HCT116 (cell line): ENCODE data around the gene ZFAND5. TPM values are rescaled to one million over a fixed set of nuclear protein-coding genes. Genes with fewer than 3 reads are reported as not detected.

Experiments used
- ATAC-seq: fragments of 200-7000 bp; cut with Tn5 transposase; 2 replicates; pipeline ENCODE4 v1.9.1; 2020; ENCODE audit warnings: mild to moderate bottlenecking, moderate library complexity
- BruUV-seq: library from RNA; stranded (reverse); fragments of 400-500 nt; replicated peaks from 2 replicates; lab custom pipeline; 2021; lab: Mats Ljungman, UMichigan
- CTCF ChIA-PET: fragments of 300-600 bp; sonication (Branson Sonifier 250); formaldehyde crosslinking; loops from one replicate; lab custom pipeline; 2021; ENCODE audit warnings: antibody characterized with exemption; lab: Charles Lee
- POLR2A ChIA-PET: fragments of 300-600, 350-600 bp; sonication (Branson Sonifier 250); formaldehyde crosslinking; loops from one replicate; lab custom pipeline; 2021; ENCODE audit warnings: antibody characterized with exemption; lab: Charles Lee
- RAD21 ChIA-PET, 2 experiments: fragments of 300-600 bp; sonication (Branson Sonifier 250); formaldehyde crosslinking; loops; one replicate each; lab custom pipeline; 2023; ENCODE audit warnings: low total read pairs in 2 of 2; ENCODE audit not compliant: uncharacterized antibody in 2 of 2, unreplicated experiment in 2 of 2, low non-redundant PET in 1 of 2; lab: Charles Lee
- DNase-seq: peaks from one replicate; pipeline ENCODE4 v3.0.0-alpha.2; 2010; ENCODE audit warnings: low read depth, low spot score
- H2AFZ ChIP-seq: fragments of 200-600 bp; shearing (Covaris generic), sonication (generic); 2 replicates; pipeline ENCODE4 v1.6.1; 2017; ENCODE audit warnings: low read depth, mixed run types, mixed read lengths, antibody characterized with exemption, low read length; ENCODE audit not compliant: poor library complexity, severe bottlenecking
- H3K27ac ChIP-seq: 2 replicates; pipeline ENCODE4 v1.5.1; 2012; ENCODE audit warnings: low read depth, low read length
- H3K27me3 ChIP-seq: fragments of 200-600 bp; sonication (generic); 2 replicates; pipeline ENCODE4 v1.6.1; 2016; ENCODE audit warnings: mixed run types, low read length, mixed read lengths; ENCODE audit not compliant: insufficient read depth
- H3K36me3 ChIP-seq, 2 experiments: fragments of 200-500 bp in 1 of 2; fragments of 200-600 bp in 1 of 2; sonication (Bioruptor generic) in 1 of 2; sonication (generic) in 1 of 2; 2 replicates each; pipeline versions ENCODE4 v1.5.1 to v1.6.1; 2014 to 2016; ENCODE audit warnings: low read length in 2 of 2, inconsistent platforms in 1 of 2, mixed read lengths in 1 of 2, mixed run types in 1 of 2; ENCODE audit not compliant: insufficient read depth in 2 of 2, control insufficient read depth in 1 of 2
- H3K4me1 ChIP-seq, 2 experiments: fragments of 200-600 bp in 1 of 2; sonication (generic) in 1 of 2; 2 replicates each; pipeline versions ENCODE4 v1.5.1 to v1.6.1; 2012 to 2017; ENCODE audit warnings: low read length in 2 of 2, inconsistent platforms in 1 of 2, mild to moderate bottlenecking in 1 of 2, mixed read lengths in 1 of 2, mixed run types in 1 of 2, moderate library complexity in 1 of 2; ENCODE audit not compliant: insufficient read depth in 2 of 2, control insufficient read depth in 1 of 2
- H3K4me2 ChIP-seq: fragments of 200-600 bp; sonication (generic); 2 replicates; pipeline ENCODE4 v1.6.1; 2017; ENCODE audit warnings: mixed run types, low read length, mixed read lengths
- H3K4me3 ChIP-seq, 2 experiments: fragments of 200-600 bp in 1 of 2; sonication (generic) in 1 of 2; replicated peaks in 1 of 2; 2 replicates each; pipeline ENCODE4 v1.5.1; 2011 to 2016; ENCODE audit warnings: low read length in 2 of 2, control low read depth in 1 of 2, low read depth in 1 of 2, mild to moderate bottlenecking in 1 of 2, mixed read lengths in 1 of 2, mixed run types in 1 of 2
- H3K79me2 ChIP-seq: fragments of 200-600 bp; sonication (generic); 2 replicates; pipeline ENCODE4 v1.6.1; 2017; ENCODE audit warnings: mild to moderate bottlenecking, mixed run types, low read length, moderate library complexity, mixed read lengths; ENCODE audit not compliant: insufficient read depth
- H3K9ac ChIP-seq: fragments of 200-600 bp; sonication (generic); 2 replicates; pipeline ENCODE4 v1.6.1; 2016; ENCODE audit warnings: low read length, mixed read lengths
- H3K9me2 ChIP-seq: fragments of 200-600 bp; sonication (generic), shearing (Covaris generic); 2 replicates; pipeline ENCODE4 v1.6.1; 2017; ENCODE audit warnings: mixed run types, mild to moderate bottlenecking, moderate library complexity; ENCODE audit not compliant: insufficient read depth
- H3K9me3 ChIP-seq, 2 experiments: fragments of 200-500 bp in 1 of 2; fragments of 200-600 bp in 1 of 2; sonication (Bioruptor generic) in 1 of 2; sonication (generic) in 1 of 2; 2 replicates each; pipeline ENCODE4 v1.6.1; 2014 to 2017; ENCODE audit warnings: low read length in 2 of 2, mixed read lengths in 2 of 2, inconsistent platforms in 1 of 2, low read depth in 1 of 2, mild to moderate bottlenecking in 1 of 2, mixed run types in 1 of 2, moderate library complexity in 1 of 2; ENCODE audit not compliant: control insufficient read depth in 1 of 2, insufficient read depth in 1 of 2
- H4K20me1 ChIP-seq: fragments of 200-600 bp; sonication (generic), shearing (Covaris generic); 2 replicates; pipeline ENCODE4 v1.6.1; 2017; ENCODE audit warnings: mixed run types, mild to moderate bottlenecking, moderate library complexity; ENCODE audit not compliant: insufficient read depth
- CBX3 ChIP-seq: IDR thresholded peaks from 2 replicates; pipeline ENCODE4 v1.6.1; 2012; ENCODE audit warnings: low read depth
- CEBPB ChIP-seq: IDR thresholded peaks from 2 replicates; pipeline ENCODE4 v1.6.1; 2012; ENCODE audit warnings: low read depth
- EGR1 ChIP-seq: IDR thresholded peaks from 2 replicates; pipeline ENCODE4 v1.6.1; 2012; ENCODE audit warnings: low read depth
- ELF1 ChIP-seq: IDR thresholded peaks from 2 replicates; pipeline ENCODE4 v1.6.1; 2012; ENCODE audit warnings: low read depth, borderline replicate concordance
- EZH2 ChIP-seq: fragments of 200-600 bp; sonication (generic); IDR thresholded peaks from 2 replicates; pipeline ENCODE4 v1.6.1; 2017; ENCODE audit warnings: antibody characterized with exemption, mixed run types
- EZH2phosphoT487 ChIP-seq: fragments of 200-600 bp; IDR thresholded peaks from 2 replicates; pipeline ENCODE4 v1.6.1; 2018; ENCODE audit warnings: antibody characterized with exemption, borderline replicate concordance
- FOSL1 ChIP-seq: IDR thresholded peaks from 2 replicates; pipeline ENCODE4 v1.6.1; 2012; ENCODE audit warnings: low read depth
- JUND ChIP-seq: IDR thresholded peaks from 2 replicates; pipeline ENCODE4 v1.6.1; 2012
- POLR2A ChIP-seq: IDR thresholded peaks from 2 replicates; pipeline ENCODE4 v1.7.0; 2011; ENCODE audit warnings: borderline replicate concordance; ENCODE audit not compliant: insufficient read depth, insufficient read length; ENCODE audit errors: extremely low read depth
- RAD21 ChIP-seq: IDR thresholded peaks from 2 replicates; pipeline ENCODE4 v1.6.1; 2012; ENCODE audit warnings: low read depth, mild to moderate bottlenecking
- SP1 ChIP-seq: IDR thresholded peaks from 2 replicates; pipeline ENCODE4 v1.6.1; 2012; ENCODE audit warnings: low read depth
- SRF ChIP-seq: IDR thresholded peaks from 2 replicates; pipeline ENCODE4 v1.6.1; 2012; ENCODE audit warnings: low read depth
- TCF7L2 ChIP-seq: IDR thresholded peaks from 2 replicates; pipeline ENCODE4 v1.7.0; 2011; ENCODE audit warnings: borderline replicate concordance, inconsistent platforms; ENCODE audit not compliant: insufficient read depth, insufficient read length; ENCODE audit errors: extremely low read depth
- ZFX ChIP-seq: fragments of 450-650 bp; IDR thresholded peaks from 2 replicates; pipeline ENCODE4 v1.6.1; 2017
- ZNF274 ChIP-seq: fragments of 200-500 bp; sonication (Bioruptor generic); IDR thresholded peaks from 2 replicates; pipeline ENCODE4 v1.6.1; 2014; ENCODE audit warnings: mild to moderate bottlenecking, low read depth, low read length, inconsistent platforms
- intact Hi-C: fragments of 100-400 bp; cut with micrococcal nuclease; formaldehyde crosslinking; loops from 2 replicates; pipeline ENCODE4 v1.10.0; 2022
- total RNA-seq: library from RNA; stranded (reverse); gene quantifications from one replicate; pipeline ENCODE4 v1.2.1, GENCODE V29; 2021; ENCODE audit not compliant: unreplicated experiment
- TF ChIP-seq, protein P1 (sequence below): IDR thresholded peaks from 2 replicates; pipeline ENCODE4 v1.6.1; 2012
- TF ChIP-seq, protein P2 (sequence below): IDR thresholded peaks from 2 replicates; pipeline ENCODE4 v1.6.1; 2012; ENCODE audit warnings: low read depth

Gene ZFAND5
- total RNA-seq, 1 experiment from 2014 or later = 128 TPM

DNA sequence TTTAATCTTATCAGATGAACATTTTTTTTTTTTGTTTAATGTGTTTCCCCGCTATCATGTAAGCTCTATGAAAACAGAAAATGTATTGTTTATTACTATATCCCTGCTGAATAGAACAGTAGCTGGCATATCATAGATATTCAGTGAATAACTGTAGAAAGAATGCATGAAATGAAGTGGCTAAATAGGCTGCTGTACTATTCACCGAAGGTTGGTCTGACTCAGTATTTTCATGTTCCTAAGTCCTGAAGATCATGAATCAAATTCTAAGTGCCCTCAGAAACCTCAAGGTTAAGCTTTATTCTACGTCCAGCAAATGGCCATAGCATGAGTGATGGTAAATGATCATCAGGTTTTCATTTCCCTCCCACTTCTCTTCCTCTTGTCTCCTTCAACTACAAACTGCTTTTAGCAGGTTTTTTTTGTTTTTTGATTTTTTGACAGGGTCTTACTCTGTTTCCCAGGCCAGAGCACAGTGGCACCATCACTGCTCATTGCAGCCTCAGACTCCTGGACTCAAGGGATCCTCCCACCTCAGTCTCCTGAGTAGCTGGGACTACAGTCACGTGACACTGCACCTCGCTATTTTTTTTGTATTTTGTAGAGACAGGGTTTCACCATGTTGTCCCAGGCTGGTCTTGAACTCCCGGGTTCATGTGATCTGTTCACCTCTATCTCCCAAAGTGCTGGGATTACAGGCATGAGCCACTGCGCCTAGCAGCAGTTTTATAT is 19.1 kb upstream of the ZFAND5 start:
- POLR2A ChIA-PET = interaction anchor here (0.5 to 1.2 kb wide), 3 partner anchors 19 to 109 kb away, joined by 3 read pairs; partner anchors contain the start of gene ZFAND5
- CTCF ChIA-PET = no interaction called here
- H3K27me3 ChIP-seq = no peaks in the 10 kb centered on the region
- TF ChIP-seq TCF7L2 (no peak), POLR2A (no peak), EGR1 (no peak)
- H3K4me2 ChIP-seq = no peak overlapping the region
- no peaks in the 10 kb centered on the region for H3K9me3 ChIP-seq
- H3K36me3 ChIP-seq = no peaks in the 10 kb centered on the region
- no peak overlapping the region for H3K27ac ChIP-seq
- peaks cover 0 to 7% of the 10 kb centered on the region in 2 experiments; a peak in 1 of 4 replicates for H3K4me1 ChIP-seq
- H3K9me2 ChIP-seq = no peaks in the 10 kb centered on the region
- no peak overlapping the region for H3K9ac ChIP-seq
- peak overlapping the region; percentile 39 for H2AFZ ChIP-seq
- H3K79me2 ChIP-seq = no peaks in the 10 kb centered on the region
- intact Hi-C loops = no loop called here
- BruUV-seq = no TSS peak
- ATAC-seq (no peak; the same call in 1 of the 2 replicates), DNase-seq (no peak)
- RAD21 ChIA-PET = no interaction called here
- no peak overlapping the region for H3K4me3 ChIP-seq
- no peaks in the 10 kb centered on the region for H4K20me1 ChIP-seq

DNA sequence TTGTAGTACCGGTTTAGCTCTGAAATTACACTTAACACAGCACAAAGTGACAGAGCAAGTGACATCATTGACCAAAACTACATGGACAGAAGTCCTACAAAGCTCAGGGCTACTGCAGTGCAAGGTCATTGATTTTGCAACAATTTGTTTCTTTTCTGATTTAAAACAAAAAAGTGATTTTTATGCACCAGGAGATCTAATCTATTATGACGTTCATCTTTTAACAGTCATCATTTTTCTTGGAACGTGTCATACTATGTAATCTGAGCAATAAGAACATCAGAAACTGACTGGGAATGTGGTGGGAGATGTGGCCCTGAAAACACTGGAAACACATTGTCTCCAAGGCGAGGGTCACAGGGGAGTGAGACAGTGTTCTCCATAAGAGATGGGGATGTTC is 17.4 kb upstream of the ZFAND5 start:
- no peak overlapping the region for H3K27ac ChIP-seq
- CTCF ChIA-PET = no interaction called here
- RAD21 ChIA-PET = no interaction called here

More for the DNA sequence above, 17.4 kb upstream of the ZFAND5 start:
- Histone ChIP-seq H3K79me2 (no peaks in the 10 kb centered on the region), H3K27me3 (no peaks in the 10 kb centered on the region), H4K20me1 (no peaks in the 10 kb centered on the region), H3K36me3 (no peaks in the 10 kb centered on the region), H3K9me3 (no peaks in the 10 kb centered on the region), H2AFZ (no peak overlapping the region), H3K9ac (no peak overlapping the region), H3K4me2 (no peak overlapping the region), H3K9me2 (no peaks in the 10 kb centered on the region), H3K4me3 (no peak overlapping the region), H3K4me1 (peaks cover 0 to 7% of the 10 kb centered on the region in 2 experiments; a peak in 1 of 4 replicates)
- no TSS peak for BruUV-seq
- ATAC-seq (no peak), DNase-seq (no peak)
- TF ChIP-seq CBX3 (no peak), RAD21 (no peak), FOSL1 (no peak), EZH2phosphoT487 (no peak), EZH2 (no peak), ELF1 (no peak), SP1 (no peak), ZFX (no peak), ZNF274 (no peak), EGR1 (no peak), CEBPB (no peak), SRF (no peak), POLR2A (no peak), JUND (no peak)
- TF ChIP-seq, protein P1, sequence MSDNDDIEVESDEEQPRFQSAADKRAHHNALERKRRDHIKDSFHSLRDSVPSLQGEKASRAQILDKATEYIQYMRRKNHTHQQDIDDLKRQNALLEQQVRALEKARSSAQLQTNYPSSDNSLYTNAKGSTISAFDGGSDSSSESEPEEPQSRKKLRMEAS = no peak
- TF ChIP-seq, protein P2, sequence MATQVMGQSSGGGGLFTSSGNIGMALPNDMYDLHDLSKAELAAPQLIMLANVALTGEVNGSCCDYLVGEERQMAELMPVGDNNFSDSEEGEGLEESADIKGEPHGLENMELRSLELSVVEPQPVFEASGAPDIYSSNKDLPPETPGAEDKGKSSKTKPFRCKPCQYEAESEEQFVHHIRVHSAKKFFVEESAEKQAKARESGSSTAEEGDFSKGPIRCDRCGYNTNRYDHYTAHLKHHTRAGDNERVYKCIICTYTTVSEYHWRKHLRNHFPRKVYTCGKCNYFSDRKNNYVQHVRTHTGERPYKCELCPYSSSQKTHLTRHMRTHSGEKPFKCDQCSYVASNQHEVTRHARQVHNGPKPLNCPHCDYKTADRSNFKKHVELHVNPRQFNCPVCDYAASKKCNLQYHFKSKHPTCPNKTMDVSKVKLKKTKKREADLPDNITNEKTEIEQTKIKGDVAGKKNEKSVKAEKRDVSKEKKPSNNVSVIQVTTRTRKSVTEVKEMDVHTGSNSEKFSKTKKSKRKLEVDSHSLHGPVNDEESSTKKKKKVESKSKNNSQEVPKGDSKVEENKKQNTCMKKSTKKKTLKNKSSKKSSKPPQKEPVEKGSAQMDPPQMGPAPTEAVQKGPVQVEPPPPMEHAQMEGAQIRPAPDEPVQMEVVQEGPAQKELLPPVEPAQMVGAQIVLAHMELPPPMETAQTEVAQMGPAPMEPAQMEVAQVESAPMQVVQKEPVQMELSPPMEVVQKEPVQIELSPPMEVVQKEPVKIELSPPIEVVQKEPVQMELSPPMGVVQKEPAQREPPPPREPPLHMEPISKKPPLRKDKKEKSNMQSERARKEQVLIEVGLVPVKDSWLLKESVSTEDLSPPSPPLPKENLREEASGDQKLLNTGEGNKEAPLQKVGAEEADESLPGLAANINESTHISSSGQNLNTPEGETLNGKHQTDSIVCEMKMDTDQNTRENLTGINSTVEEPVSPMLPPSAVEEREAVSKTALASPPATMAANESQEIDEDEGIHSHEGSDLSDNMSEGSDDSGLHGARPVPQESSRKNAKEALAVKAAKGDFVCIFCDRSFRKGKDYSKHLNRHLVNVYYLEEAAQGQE = no peak
- POLR2A ChIA-PET = no interaction called here
- intact Hi-C loops = no loop called here
